ENCODE data around the gene VSIG10.

Gene VSIG10

DNA sequence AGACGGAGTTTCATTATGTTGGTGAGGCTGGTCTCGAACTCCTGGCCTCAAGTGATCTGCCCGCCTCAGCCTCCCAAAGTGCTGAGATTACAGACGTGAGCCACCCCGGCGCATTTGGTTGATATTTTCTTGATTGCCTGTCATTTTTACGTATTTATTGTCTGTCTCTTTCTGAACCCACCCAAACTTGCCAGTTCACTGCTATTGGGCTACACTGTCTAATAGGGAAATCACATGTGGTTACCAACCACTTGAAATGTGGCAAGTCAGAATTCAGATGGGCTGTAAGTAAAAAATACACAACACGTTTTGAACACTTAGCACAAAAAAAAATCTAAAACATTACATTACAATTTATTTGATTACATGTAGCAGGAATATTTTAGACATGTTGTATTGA, 44.9 kb downstream of the VSIG10 start:
- Histone ChIP-seq H3K4me3 (ENCODE audit: severe bottlenecking) (no peak overlapping the region), H3K36me3 (ENCODE audit: low read depth) (peaks cover 3% of the 10 kb centered on the region)
- TF ChIP-seq, protein P1, sequence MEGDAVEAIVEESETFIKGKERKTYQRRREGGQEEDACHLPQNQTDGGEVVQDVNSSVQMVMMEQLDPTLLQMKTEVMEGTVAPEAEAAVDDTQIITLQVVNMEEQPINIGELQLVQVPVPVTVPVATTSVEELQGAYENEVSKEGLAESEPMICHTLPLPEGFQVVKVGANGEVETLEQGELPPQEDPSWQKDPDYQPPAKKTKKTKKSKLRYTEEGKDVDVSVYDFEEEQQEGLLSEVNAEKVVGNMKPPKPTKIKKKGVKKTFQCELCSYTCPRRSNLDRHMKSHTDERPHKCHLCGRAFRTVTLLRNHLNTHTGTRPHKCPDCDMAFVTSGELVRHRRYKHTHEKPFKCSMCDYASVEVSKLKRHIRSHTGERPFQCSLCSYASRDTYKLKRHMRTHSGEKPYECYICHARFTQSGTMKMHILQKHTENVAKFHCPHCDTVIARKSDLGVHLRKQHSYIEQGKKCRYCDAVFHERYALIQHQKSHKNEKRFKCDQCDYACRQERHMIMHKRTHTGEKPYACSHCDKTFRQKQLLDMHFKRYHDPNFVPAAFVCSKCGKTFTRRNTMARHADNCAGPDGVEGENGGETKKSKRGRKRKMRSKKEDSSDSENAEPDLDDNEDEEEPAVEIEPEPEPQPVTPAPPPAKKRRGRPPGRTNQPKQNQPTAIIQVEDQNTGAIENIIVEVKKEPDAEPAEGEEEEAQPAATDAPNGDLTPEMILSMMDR (IDR thresholded peaks at IDR 0.05; ENCODE audit: poor library complexity, severe bottlenecking): no peak

DNA sequence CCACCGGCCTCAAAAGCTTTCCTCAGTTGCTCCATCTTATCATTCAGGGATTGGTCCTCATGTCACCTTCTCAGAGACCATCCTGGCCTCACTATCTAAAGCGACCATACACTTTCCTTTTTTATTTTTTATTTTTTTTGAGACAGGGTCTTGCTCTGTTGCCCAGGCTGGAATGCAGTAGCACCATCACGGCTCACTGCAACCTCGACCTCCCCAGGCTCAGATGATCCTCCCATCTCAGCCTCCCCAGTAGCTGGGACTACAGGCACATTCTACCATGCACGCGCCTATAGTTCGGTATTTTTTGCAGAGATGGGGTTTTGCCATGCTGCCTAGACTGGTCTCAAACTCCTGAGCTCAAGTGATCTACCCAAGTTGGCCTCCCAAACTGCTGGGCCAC, 45.6 kb downstream of the VSIG10 start:
- TF ChIP-seq, protein P1 (IDR thresholded peaks at IDR 0.05; ENCODE audit: poor library complexity, severe bottlenecking): no peak
- ATAC-seq (ENCODE audit: low read depth) (no peak), DNase-seq (ENCODE audit: low spot score) (no peak)
- H3K4me3 ChIP-seq (ENCODE audit: severe bottlenecking): no peak overlapping the region
- H3K4me1 ChIP-seq (ENCODE audit: insufficient read depth, poor library complexity, severe bottlenecking): peaks cover 15% of the 10 kb centered on the region
- no peak overlapping the region for H3K27ac ChIP-seq (ENCODE audit: poor library complexity, severe bottlenecking)
- H3K27me3 ChIP-seq (ENCODE audit: insufficient read depth, poor library complexity, severe bottlenecking): no peaks in the 10 kb centered on the region
- no peaks in the 10 kb centered on the region for H3K9me3 ChIP-seq (ENCODE audit: severe bottlenecking)
- H3K36me3 ChIP-seq (ENCODE audit: low read depth): peaks cover 3% of the 10 kb centered on the region

More for the DNA sequence above, 44.9 kb downstream of the VSIG10 start:
- no peaks in the 10 kb centered on the region for H3K27me3 ChIP-seq (ENCODE audit: insufficient read depth, poor library complexity, severe bottlenecking)
- ATAC-seq (ENCODE audit: low read depth) (no peak), DNase-seq (ENCODE audit: low spot score) (no peak)
- peak overlapping the region; percentile 89 for H3K27ac ChIP-seq (ENCODE audit: poor library complexity, severe bottlenecking)
- peaks cover 16% of the 10 kb centered on the region for H3K4me1 ChIP-seq (ENCODE audit: insufficient read depth, poor library complexity, severe bottlenecking)
- no peaks in the 10 kb centered on the region for H3K9me3 ChIP-seq (ENCODE audit: severe bottlenecking)

DNA sequence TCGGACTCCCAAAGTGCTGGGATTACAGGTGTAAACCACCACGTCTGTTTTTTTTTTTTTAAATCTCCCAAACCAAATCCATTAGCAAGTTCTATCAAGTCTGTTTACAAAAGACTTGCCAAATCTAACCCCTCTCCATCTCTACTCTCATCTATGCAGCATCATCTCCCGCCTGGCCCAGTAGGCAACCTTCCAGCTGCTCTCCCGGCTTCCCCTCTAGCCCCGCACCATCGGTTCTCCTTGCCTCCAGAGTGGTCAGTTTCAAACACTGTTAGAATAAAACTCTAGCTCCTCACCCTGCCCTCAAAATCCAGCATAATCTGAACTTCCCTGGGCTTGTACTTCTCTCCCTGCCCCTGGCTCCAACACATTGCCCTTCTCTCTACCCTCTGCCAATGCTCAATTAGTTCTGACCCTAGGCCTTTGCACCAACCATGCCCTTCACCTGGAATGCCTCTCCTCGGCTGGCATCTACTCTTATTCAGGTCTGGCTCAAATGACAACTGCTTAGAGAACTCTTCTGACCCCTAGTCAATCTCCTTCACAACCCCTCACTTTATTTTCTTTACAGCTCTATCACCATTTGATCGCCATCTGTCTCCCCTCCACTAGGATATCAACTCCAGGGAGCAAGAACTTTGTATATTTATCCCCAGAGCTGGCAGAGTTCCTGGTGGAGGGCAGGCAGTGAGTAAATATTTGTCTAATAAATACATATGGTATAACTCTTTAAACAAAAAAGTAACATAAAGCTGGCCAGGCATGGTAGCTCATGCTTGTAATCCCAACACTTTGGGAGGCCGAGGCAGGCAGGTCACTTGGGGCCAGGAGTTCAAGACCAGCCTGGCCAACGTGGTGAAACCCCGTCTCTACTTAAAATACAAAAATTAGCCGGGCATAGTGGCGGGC, 47.7 kb downstream of the VSIG10 start:
- TF ChIP-seq, protein P1 (IDR thresholded peaks at IDR 0.05; ENCODE audit: poor library complexity, severe bottlenecking): no peak
- Histone ChIP-seq H3K27me3 (ENCODE audit: insufficient read depth, poor library complexity, severe bottlenecking) (no peaks in the 10 kb centered on the region), H3K27ac (ENCODE audit: poor library complexity, severe bottlenecking) (no peak overlapping the region), H3K9me3 (ENCODE audit: severe bottlenecking) (no peaks in the 10 kb centered on the region), H3K4me1 (ENCODE audit: insufficient read depth, poor library complexity, severe bottlenecking) (peaks cover 27% of the 10 kb centered on the region), H3K36me3 (ENCODE audit: low read depth) (peaks cover 14% of the 10 kb centered on the region), H3K4me3 (ENCODE audit: severe bottlenecking) (no peak overlapping the region)
- no peak for DNase-seq (ENCODE audit: low spot score)
- ATAC-seq (ENCODE audit: low read depth): no peak

DNA sequence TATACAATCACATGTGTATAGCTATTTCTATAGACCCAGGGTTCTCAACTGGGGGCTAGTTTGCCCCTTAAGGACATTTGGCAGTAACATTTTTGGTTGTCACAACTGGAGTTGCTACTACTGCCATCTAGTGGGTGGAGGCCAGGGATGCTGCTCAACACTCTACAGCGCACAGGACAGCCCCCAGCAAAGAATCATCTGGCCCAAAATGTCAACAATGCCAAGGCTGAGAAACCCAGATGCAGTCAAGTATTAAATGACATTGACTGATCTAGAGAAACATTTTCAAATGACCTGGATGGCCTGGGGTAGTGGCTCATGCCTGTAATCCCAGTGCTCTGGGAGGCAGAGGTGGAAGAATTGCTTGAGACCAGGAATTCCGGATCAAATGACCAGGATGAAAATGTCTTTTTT, 48.7 kb downstream of the VSIG10 start:
- DNase-seq (ENCODE audit: low spot score): no peak
- ATAC-seq (ENCODE audit: low read depth): no peak
- no peaks in the 10 kb centered on the region for H3K27me3 ChIP-seq (ENCODE audit: insufficient read depth, poor library complexity, severe bottlenecking)
- no peak overlapping the region for H3K27ac ChIP-seq (ENCODE audit: poor library complexity, severe bottlenecking)
- no peaks in the 10 kb centered on the region for H3K9me3 ChIP-seq (ENCODE audit: severe bottlenecking)
- TF ChIP-seq, protein P1 (IDR thresholded peaks at IDR 0.05; ENCODE audit: poor library complexity, severe bottlenecking): peak; percentile 67
- H3K36me3 ChIP-seq (ENCODE audit: low read depth): peaks cover 24% of the 10 kb centered on the region
- H3K4me1 ChIP-seq (ENCODE audit: insufficient read depth, poor library complexity, severe bottlenecking): peaks cover 27% of the 10 kb centered on the region
- H3K4me3 ChIP-seq (ENCODE audit: severe bottlenecking): no peak overlapping the region
